ENCODE measurements around the gene PTGS2. TPM values are rescaled to one million over a fixed set of nuclear protein-coding genes. Genes with fewer than 3 reads are reported as not detected.

The PTGS2 gene
- total and polyA plus RNA-seq, 2 of the 8 experiments (the other 6 are each of a cell fraction or from before 2014, with no cell fraction given): 0.29 to 0.35 TPM

GRCh38 chr1:186671136-186671825 is 8.9 kb downstream of the PTGS2 start:
- Histone ChIP-seq H3K4me3 (ENCODE audit: extremely low read depth in 1 of 4, insufficient read depth in 2 of 4, low read depth in 3 of 4, low read length in 4 of 4) (no peak overlapping the region), H2AK5ac (ENCODE audit: low read depth, low read length) (no peak overlapping the region), H3K18ac (ENCODE audit: extremely low read depth, low read length) (no peak overlapping the region), H3K9ac (replicated peaks in 1 of 4; ENCODE audit: extremely low read depth in 1 of 4, low read depth in 3 of 4, low read length in 3 of 4) (no peak overlapping the region), H4K91ac (replicated peaks; ENCODE audit: insufficient read length, low read length) (no peak overlapping the region), H4K20me1 (replicated peaks in 1 of 2; ENCODE audit: control insufficient read depth in 1 of 2, insufficient read depth in 2 of 2, low read length in 2 of 2) (no peaks in the 10 kb centered on the region), H3K4me2 (ENCODE audit: insufficient read depth in 1 of 2, low read depth in 2 of 2, low read length in 2 of 2) (no peak overlapping the region), H2BK12ac (ENCODE audit: low read depth, low read length) (no peak overlapping the region), H3K79me2 (ENCODE audit: control insufficient read depth in 1 of 2, insufficient read depth in 2 of 2, low read length in 2 of 2) (no peaks in the 10 kb centered on the region), H3K56ac (replicated peaks; ENCODE audit: insufficient read length, low read depth, low read length) (no peak overlapping the region), H3K79me1 (ENCODE audit: low read depth, low read length) (no peaks in the 10 kb centered on the region), H4K5ac (ENCODE audit: insufficient read length, low read depth, low read length) (no peak overlapping the region), H3K14ac (ENCODE audit: insufficient read length) (no peak overlapping the region), H2BK5ac (ENCODE audit: low read depth, low read length) (no peak overlapping the region), H3K9me3 (ENCODE audit: insufficient read depth in 2 of 2, low read depth in 1 of 2, low read length in 1 of 2) (no peaks in the 10 kb centered on the region), H3K4me1 (replicated peaks in 1 of 4; ENCODE audit: control insufficient read depth in 3 of 4, insufficient read depth in 4 of 4, low read length in 3 of 4) (no peaks in the 10 kb centered on the region), H3K27ac (ENCODE audit: low read depth, low read length) (no peak overlapping the region), H2BK15ac (ENCODE audit: low read length) (no peak overlapping the region), H3K27me3 (replicated peaks in 1 of 4; ENCODE audit: control insufficient read depth in 3 of 4, extremely low read depth in 1 of 4, insufficient read depth in 3 of 4, low read length in 3 of 4) (no peaks in the 10 kb centered on the region), H3K36me3 (ENCODE audit: control insufficient read depth in 2 of 4, insufficient read depth in 4 of 4, low read length in 3 of 4) (no peaks in the 10 kb centered on the region), H4K8ac (ENCODE audit: extremely low read depth, insufficient read depth, low read length) (no peak overlapping the region), H2BK120ac (replicated peaks; ENCODE audit: low read depth, low read length) (no peak overlapping the region), H3K23ac (ENCODE audit: insufficient read length) (no peak overlapping the region), H3K4ac (replicated peaks; ENCODE audit: insufficient read length, low read depth, low read length) (no peak overlapping the region), H2BK20ac (ENCODE audit: low read length) (no peak overlapping the region), H3K23me2 (ENCODE audit: low read depth, low read length) (no peaks in the 10 kb centered on the region), H2AFZ (ENCODE audit: low read length) (no peak overlapping the region)
- ChIA-PET POLR2A (ENCODE audit: partially characterized antibody) (no interaction called here), CTCF (ENCODE audit: partially characterized antibody) (interaction anchor here (0.6 to 1.9 kb wide), 5 partner anchors 9 to 315 kb away, joined by 3 to 10 read pairs (median 4); partner anchors contain the start of gene PTGS2)
- FAIRE-seq: no peak
- no peak for DNase-seq (ENCODE audit: low read depth in 1 of 2, low spot score in 2 of 2)
- no peak for TF ChIP-seq HDAC6 (IDR thresholded peaks at IDR 0.05; ENCODE audit: low read depth, low read length)
- TF ChIP-seq RNF2 (IDR thresholded peaks at IDR 0.05; ENCODE audit: borderline replicate concordance, low read depth, low read length, missing control alignments, poor library complexity, severe bottlenecking): no peak
- TF ChIP-seq GTF2F1 (IDR thresholded peaks at IDR 0.05; ENCODE audit: borderline replicate concordance, low read depth, low read length): no peak
- no peak for TF ChIP-seq KDM5A (IDR thresholded peaks at IDR 0.05; ENCODE audit: low read length)
- TF ChIP-seq TCF12 (IDR thresholded peaks at IDR 0.05; ENCODE audit: low read depth, low read length): no peak
- no peak for TF ChIP-seq YY1 (IDR thresholded peaks at IDR 0.05; ENCODE audit: low read depth, low read length)
- TF ChIP-seq JUND (IDR thresholded peaks at IDR 0.05; ENCODE audit: low read length): no peak
- TF ChIP-seq SP1 (IDR thresholded peaks at IDR 0.05; ENCODE audit: low read depth, low read length): no peak
- TF ChIP-seq EGR1 (IDR thresholded peaks at IDR 0.05; ENCODE audit: borderline replicate concordance, low read depth, low read length): no peak
- TF ChIP-seq GABPA (IDR thresholded peaks at IDR 0.05; ENCODE audit: borderline replicate concordance, insufficient read depth, low read length): no peak
- no peak for TF ChIP-seq RAD21 (IDR thresholded peaks at IDR 0.05 in 1 of 2, conservative IDR thresholded peaks at IDR 0.05 in 1 of 2; ENCODE audit: low read depth in 2 of 2, low read length in 2 of 2)
- TF ChIP-seq RXRA (IDR thresholded peaks at IDR 0.05; ENCODE audit: insufficient read depth, low read depth, low read length): no peak
- TF ChIP-seq TAF7 (optimal IDR thresholded peaks at IDR 0.05; ENCODE audit: borderline replicate concordance, low read depth, low read length): no peak
- WGBS, 2 experiments (ENCODE audit: extremely low coverage in 1 of 2, insufficient coverage in 1 of 2, insufficient read length in 1 of 2, insufficient replicate concordance in 2 of 2, low coverage in 1 of 2, low lambda C conversion rate in 2 of 2, missing lambda C conversion rate in 1 of 2): 94 to 100% methylated on average over 1 to 2 of the region's 2 CpGs
